Measurements from ENCODE around the gene KLF11.
A peak's percentile ranks its signal among the peaks of the same experiment; 100 is the strongest.

The KLF11 gene

GRCh38 chr2:10079870-10080535, 36.7 kb downstream of the KLF11 start, which contains the start of gene CYS1:
CYS1 (minus strand) TSS chr2:10080411; CDS start chr2:10080223, 188 bp downstream.
- TF ChIP-seq, protein P1, sequence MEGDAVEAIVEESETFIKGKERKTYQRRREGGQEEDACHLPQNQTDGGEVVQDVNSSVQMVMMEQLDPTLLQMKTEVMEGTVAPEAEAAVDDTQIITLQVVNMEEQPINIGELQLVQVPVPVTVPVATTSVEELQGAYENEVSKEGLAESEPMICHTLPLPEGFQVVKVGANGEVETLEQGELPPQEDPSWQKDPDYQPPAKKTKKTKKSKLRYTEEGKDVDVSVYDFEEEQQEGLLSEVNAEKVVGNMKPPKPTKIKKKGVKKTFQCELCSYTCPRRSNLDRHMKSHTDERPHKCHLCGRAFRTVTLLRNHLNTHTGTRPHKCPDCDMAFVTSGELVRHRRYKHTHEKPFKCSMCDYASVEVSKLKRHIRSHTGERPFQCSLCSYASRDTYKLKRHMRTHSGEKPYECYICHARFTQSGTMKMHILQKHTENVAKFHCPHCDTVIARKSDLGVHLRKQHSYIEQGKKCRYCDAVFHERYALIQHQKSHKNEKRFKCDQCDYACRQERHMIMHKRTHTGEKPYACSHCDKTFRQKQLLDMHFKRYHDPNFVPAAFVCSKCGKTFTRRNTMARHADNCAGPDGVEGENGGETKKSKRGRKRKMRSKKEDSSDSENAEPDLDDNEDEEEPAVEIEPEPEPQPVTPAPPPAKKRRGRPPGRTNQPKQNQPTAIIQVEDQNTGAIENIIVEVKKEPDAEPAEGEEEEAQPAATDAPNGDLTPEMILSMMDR (IDR thresholded peaks at IDR 0.05): peak; percentile 45
- no peak for TF ChIP-seq ZFX (IDR thresholded peaks at IDR 0.05; ENCODE audit: borderline replicate concordance)
- no peak within 1 kb of the TSS for H3K27ac ChIP-seq

DNA sequence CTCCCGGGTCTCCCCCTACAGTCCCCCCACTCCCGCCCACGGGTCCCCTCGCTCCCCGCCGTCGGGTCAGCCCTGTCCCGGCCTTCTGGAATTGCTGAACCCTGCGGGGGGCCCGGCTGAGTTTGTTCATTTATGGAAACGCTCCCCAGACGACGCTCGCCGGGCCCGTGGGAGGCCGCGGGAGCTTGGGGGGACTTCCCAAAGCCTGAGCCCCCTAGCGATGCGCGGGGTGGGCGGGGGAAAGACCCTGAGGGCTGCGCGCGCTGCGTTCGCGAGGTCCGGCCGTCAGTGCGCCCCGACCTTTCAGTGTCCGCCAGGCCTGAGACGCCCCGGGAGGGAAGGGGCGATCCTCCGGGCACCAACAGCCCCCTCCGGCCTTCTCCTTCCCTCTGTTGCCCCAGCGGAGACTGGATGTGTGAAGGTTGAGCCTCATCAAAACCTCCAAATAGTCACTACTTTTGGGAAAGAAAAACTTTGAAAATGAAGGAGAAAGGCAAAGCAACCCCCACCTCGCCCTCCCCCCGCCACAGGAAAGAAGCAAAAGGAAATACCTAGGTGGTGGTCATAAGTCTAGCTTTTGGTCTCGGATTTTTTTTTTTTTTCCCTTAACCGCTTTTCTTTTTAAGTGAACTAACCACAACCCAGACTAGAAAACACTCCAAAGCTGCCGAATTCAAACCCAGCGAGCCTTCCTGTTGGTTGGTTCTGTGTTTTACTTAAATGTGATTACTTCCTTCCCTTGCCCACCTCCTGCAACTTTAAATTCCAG, 37.4 kb downstream of the KLF11 start:
- H3K27ac ChIP-seq: no peak overlapping the region
- TF ChIP-seq, protein P1 (IDR thresholded peaks at IDR 0.05): no peak
- no peak for TF ChIP-seq ZFX (IDR thresholded peaks at IDR 0.05; ENCODE audit: borderline replicate concordance)

DNA sequence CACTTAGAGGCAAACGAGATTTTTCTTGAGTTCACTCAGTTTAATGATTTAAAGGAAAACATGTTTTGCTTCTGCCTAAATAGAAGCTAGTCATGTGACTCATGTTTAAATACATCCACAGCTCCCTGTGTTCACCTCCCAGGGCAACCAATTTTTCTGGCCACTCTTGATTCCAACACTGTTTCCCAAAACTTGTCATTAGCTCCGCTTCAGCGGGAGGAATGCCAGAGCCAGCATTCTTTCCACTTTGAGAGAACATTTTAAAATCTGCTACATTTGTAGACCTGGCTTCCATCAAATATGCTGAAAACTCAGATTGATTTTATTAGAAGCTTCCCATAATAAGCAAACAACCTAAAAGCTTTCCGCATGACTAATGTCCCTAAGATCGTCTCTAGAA, 39.7 kb downstream of the KLF11 start:
- TF ChIP-seq, protein P1 (IDR thresholded peaks at IDR 0.05): no peak
- TF ChIP-seq ZFX (IDR thresholded peaks at IDR 0.05; ENCODE audit: borderline replicate concordance): no peak
- no peak overlapping the region for H3K27ac ChIP-seq

GRCh38 chr2:10083692-10084211, 40.4 kb downstream of the KLF11 start:
- no peak overlapping the region for H3K27ac ChIP-seq
- TF ChIP-seq ZFX (IDR thresholded peaks at IDR 0.05; ENCODE audit: borderline replicate concordance): no peak
- TF ChIP-seq, protein P1 (IDR thresholded peaks at IDR 0.05): no peak

DNA sequence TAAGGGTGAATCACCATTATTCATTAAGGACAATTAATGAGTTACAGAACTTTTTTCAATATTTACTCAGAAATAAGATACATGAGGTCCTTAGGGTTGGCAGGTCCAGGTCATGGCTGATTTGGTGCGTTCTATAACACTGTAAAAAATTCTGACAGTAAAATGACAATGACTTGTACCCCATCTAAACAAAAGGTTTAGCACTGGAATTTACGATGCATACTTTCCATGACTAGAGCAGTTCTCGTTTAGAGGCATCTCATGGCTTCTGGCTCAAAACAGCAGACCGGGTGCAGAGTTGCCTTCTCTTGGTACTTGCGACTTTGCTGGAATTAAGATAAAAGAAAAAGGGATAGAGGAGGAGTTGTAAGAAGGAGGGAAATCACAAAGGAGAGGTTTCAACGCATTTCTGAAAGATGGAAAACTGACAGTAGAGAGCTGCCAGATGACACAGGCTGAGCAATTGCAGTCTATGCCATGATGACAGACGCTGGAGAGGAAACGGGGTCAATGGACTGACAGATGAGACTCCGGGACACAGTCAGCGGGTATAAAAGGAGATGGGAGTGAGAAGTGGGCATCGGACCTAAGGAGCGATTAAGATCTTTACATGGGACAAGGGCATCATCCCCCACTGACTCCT, 41.0 kb downstream of the KLF11 start:
- no peak for TF ChIP-seq ZFX (IDR thresholded peaks at IDR 0.05; ENCODE audit: borderline replicate concordance)
- TF ChIP-seq, protein P1 (IDR thresholded peaks at IDR 0.05): no peak
- no peak overlapping the region for H3K27ac ChIP-seq

DNA sequence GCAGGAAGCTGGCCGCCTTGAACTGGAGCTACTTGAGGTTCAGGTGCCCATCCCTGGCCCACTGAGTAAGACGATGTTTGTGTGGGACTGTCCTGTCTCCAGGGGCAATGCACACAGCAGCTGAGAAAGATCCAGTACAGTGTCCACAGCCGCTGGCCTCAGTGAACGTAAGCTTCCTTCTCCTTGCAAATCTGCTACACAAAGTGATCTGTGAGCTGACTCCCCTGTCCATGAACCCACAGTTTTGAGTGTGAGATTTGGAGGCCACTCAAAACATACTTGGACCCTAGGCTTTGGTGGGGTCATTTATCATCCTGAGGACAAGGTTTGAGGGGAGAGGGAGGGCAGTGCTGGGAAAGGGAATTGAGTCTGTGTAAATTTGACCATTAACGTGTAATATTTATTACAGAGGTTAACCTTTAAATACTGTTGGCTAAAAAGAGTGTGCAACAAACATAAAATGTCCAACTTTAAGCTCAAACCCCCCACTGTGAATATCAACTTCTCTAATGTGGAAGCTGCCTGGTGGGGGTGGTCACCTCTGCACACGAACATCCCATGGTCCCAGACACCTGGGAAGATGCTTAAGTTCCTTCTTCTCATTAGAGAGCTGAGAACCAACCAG, 41.8 kb downstream of the KLF11 start:
- no peak for TF ChIP-seq ZFX (IDR thresholded peaks at IDR 0.05; ENCODE audit: borderline replicate concordance)
- TF ChIP-seq, protein P1 (IDR thresholded peaks at IDR 0.05): no peak
- H3K27ac ChIP-seq: no peak overlapping the region
